Activated CD4-positive, alpha-beta T cell treated with anti-CD3 and anti-CD28 coated beads, Interleukin-2, amount 10 ng/mL, durations not matched to agents 7 days and 5 days (primary cell): ENCODE results near the gene CFLAR. TPM values are rescaled to one million over a fixed set of nuclear protein-coding genes. Genes with fewer than 3 reads are reported as not detected.

Source experiments
- CTCF ChIA-PET: fragments of 350-600 bp; sonication (Branson Sonifier 250); formaldehyde crosslinking; loops from one replicate; lab custom pipeline; 2021; ENCODE audit warnings: antibody characterized with exemption; lab: Charles Lee
- POLR2A ChIA-PET: fragments of 350-600 bp; sonication (Branson Sonifier 250); formaldehyde crosslinking; loops from one replicate; lab custom pipeline; 2021; ENCODE audit warnings: antibody characterized with exemption; lab: Charles Lee
- DNase-seq: peaks from one replicate; pipeline ENCODE4 v3.0.0-alpha.2; 2020
- H3K27ac Mint-ChIP-seq: one replicate; pipeline ENCODE4 v1.8.0; 2021; ENCODE audit warnings: mild to moderate bottlenecking, moderate library complexity, mixed read lengths
- H3K27me3 Mint-ChIP-seq: one replicate; pipeline ENCODE4 v1.8.0; 2021; ENCODE audit warnings: mixed read lengths
- H3K36me3 Mint-ChIP-seq: one replicate; pipeline ENCODE4 v1.8.0; 2021; ENCODE audit warnings: low read depth, mixed read lengths
- H3K4me1 Mint-ChIP-seq: one replicate; pipeline ENCODE4 v1.8.0; 2021; ENCODE audit warnings: mixed read lengths
- H3K4me3 Mint-ChIP-seq: one replicate; pipeline ENCODE4 v1.8.0; 2021; ENCODE audit warnings: mild to moderate bottlenecking, moderate library complexity, mixed read lengths
- H3K9me3 Mint-ChIP-seq: one replicate; pipeline ENCODE4 v1.8.0; 2021; ENCODE audit warnings: mixed read lengths
- total RNA-seq, 2 experiments: library from RNA; stranded (reverse); gene quantifications; one replicate each; pipeline ENCODE4 v1.2.3, GENCODE V29; 2021

CFLAR gene
- total RNA-seq, 2 experiments from 2014 or later: 98.4 to 106 TPM

DNA sequence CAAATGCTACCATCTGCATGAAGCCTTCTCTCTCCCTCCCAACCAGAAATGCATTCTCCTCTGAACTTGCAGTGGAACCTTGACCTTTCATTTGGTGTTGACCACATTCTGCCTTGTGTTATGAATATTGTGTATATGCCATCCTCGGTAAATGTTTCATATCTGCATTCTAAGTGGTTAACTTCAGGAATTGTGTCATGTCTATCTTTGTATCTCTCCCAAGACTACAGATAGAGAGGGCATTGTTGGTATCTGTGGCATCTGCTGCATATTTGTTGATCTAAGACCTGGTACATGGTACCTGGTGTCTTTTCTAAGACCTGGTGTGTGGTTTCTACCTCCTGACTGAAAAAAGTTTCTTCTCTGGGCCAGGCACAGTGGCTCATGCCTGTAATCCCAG, 101.0 kb downstream of the CFLAR start:
- ChIA-PET CTCF (interaction anchor here (1.9 kb wide), 1 partner anchor 15 kb away, joined by 8 read pairs; no protein-coding TSS in a partner anchor), POLR2A (no interaction called here)
- H3K4me3 Mint-ChIP-seq: no peak overlapping the region
- H3K36me3 Mint-ChIP-seq: peaks cover 57% of the 10 kb centered on the region
- DNase-seq: no peak
- peaks cover 39% of the 10 kb centered on the region for H3K4me1 Mint-ChIP-seq
- H3K27ac Mint-ChIP-seq: no peak overlapping the region
- H3K9me3 Mint-ChIP-seq: no peaks in the 10 kb centered on the region
- no peaks in the 10 kb centered on the region for H3K27me3 Mint-ChIP-seq

DNA sequence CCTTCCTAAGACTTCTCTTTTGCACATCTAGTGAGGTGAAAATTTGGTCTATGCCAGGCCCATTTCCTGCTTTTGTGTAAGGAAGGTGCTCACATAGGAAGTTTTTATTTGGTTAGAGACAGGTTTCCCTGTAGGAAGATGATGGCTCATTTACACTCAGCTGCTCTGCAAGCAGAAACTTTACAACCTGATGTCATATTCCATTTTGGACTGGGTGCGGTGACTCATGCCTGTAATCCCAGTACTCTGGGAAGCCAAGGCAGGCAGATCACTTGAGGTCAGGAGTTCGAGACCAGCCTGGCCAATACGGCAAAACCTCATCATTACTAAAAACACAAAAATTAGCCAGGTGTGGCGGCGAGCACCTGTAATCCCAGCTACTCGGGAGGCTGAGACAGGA, 102.8 kb downstream of the CFLAR start:
- Mint-ChIP-seq H3K4me1 (peaks cover 50% of the 10 kb centered on the region), H3K9me3 (no peaks in the 10 kb centered on the region), H3K4me3 (no peak overlapping the region), H3K36me3 (peaks cover 68% of the 10 kb centered on the region), H3K27me3 (no peaks in the 10 kb centered on the region), H3K27ac (peak overlapping the region; percentile 44)
- no peak for DNase-seq
- CTCF ChIA-PET: interaction anchor here (1.0 to 6.3 kb wide), 4 partner anchors 10 to 35 kb away, joined by 3 to 72 read pairs (median 6); no protein-coding TSS in a partner anchor
- POLR2A ChIA-PET: no interaction called here

DNA sequence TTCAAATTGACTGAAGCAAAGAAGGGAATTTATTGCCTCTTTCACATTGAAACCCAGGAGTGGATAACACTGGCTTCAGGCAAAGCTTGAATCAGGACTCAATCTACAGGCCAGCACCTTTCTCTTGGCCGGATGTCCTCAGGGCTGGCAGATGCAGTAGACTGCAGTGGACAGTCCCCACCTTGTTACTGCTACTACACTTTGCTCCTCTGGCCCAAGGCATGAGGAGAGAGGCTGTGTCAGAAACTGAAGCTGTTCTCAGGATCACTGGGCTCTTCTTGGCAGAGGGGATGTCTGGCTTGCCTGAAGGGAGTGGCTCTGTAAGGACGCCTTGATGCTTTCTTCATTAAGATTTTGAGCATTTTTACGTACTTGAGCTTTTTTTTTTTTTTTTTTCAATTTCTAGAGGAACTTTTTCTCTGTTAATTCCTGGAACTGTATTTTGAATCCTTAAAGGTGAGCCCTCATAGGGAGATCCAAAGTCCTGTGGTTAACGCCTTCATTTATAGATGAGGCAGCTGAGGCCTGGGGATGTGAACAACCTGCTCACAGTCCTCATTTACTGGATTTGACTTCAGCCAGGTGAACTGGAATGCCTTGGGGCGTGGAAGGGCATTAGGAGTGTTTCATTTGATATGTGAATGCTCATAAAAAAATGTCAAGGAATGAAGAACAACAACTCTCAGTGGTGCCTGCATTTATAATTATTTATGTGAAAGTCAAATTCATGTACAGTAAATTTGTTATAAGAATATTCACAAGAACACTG, 103.5 kb downstream of the CFLAR start:
- H3K4me1 Mint-ChIP-seq: peaks cover 51% of the 10 kb centered on the region
- peak overlapping the region; percentile 42 for H3K27ac Mint-ChIP-seq
- no peak for DNase-seq
- H3K36me3 Mint-ChIP-seq: peaks cover 67% of the 10 kb centered on the region
- ChIA-PET CTCF (interaction anchor here (0.6 to 6.3 kb wide), 11 partner anchors 9 to 1429 kb away, joined by 3 to 72 read pairs (median 3); partner anchors contain the start of gene CASP10), POLR2A (no interaction called here)
- no peak overlapping the region for H3K4me3 Mint-ChIP-seq
- no peaks in the 10 kb centered on the region for H3K9me3 Mint-ChIP-seq
- no peaks in the 10 kb centered on the region for H3K27me3 Mint-ChIP-seq

DNA sequence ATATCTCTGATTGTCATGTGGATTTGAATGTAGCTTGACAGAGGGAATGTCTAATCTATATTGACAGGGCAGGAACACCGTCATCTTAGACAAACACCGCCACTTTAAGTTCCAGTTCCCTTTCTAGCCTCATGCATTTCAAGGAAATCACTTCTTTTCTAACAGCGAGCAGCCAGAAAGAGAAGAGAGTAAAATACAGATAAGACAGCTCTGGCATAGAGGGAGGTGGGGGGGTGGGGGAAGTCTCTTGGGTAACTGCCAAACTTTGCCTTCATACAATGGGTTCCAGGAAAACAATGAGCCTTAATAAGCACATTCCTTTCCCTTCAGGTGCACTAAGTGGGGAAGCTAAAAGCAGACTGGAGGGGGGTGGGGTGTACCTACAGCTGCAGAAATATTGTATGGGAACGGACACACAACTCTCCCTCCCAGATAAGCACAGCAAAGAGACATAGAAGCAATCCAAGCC, 104.2 kb downstream of the CFLAR start:
- no peak for DNase-seq
- peaks cover 54% of the 10 kb centered on the region for H3K4me1 Mint-ChIP-seq
- CTCF ChIA-PET: interaction anchor here (0.7 to 6.3 kb wide), 8 partner anchors 10 to 43 kb away, joined by 3 to 72 read pairs (median 4); partner anchors contain the start of gene CASP10
- H3K27me3 Mint-ChIP-seq: no peaks in the 10 kb centered on the region
- peak overlapping the region; percentile 54 for H3K27ac Mint-ChIP-seq
- no peak overlapping the region for H3K4me3 Mint-ChIP-seq
- H3K9me3 Mint-ChIP-seq: no peaks in the 10 kb centered on the region
- POLR2A ChIA-PET: interaction anchor here (0.8 kb wide), 1 partner anchor 13 kb away, joined by 5 read pairs; no protein-coding TSS in a partner anchor
- H3K36me3 Mint-ChIP-seq: peaks cover 70% of the 10 kb centered on the region

DNA sequence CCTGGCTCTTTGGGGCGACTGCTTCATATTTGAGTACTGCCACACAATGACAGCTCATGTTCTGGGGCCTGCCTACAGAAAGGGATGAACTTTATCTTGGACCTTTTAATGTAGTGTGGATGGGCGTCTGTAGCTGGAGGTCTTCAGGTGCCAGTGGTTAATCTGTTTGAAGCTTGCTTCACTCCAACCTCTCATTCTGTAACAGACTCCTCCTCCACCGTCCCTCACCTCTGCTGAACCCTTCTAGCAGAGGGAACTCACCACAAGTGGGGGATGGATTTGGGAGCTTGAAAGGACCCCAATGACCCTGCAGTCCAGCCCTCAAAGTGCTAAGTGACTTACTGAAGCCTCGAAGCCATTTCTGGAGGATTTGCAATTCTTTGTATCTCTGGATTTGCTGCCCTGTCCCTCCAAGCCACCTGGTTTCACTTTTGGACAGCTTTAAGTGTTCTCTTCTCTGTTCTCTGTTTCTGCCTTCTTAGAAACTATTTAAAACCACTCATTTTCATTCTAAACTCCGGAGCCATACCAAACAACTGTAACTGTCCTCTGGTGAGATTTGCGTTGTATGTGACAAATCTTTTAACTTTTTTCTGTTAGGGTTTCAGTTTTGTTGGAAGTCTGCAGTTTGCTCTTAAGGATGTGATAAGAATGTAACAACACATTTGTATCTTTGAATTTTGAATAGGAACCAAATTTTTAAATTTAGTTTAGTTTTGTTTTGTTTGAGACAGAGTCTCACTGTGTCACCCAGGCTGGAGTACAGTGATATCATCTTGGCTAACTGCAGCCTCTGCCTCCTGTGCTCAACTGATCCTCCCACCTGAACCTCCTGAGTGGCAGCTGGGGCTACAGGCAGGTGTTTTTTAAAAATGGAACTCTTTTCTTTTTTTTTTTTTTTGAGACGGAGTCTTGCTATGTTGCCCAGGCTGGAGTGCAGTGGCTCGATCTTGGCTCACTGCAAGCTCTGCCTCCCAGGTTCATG, 107.4 kb downstream of the CFLAR start:
- ChIA-PET CTCF (interaction anchor here (0.8 to 6.3 kb wide), 3 partner anchors 10 to 33 kb away, joined by 3 to 72 read pairs (median 4); no protein-coding TSS in a partner anchor), POLR2A (no interaction called here)
- H3K27ac Mint-ChIP-seq: peak overlapping the region; percentile 60
- peaks cover 48% of the 10 kb centered on the region for H3K4me1 Mint-ChIP-seq
- H3K36me3 Mint-ChIP-seq: peaks cover 47% of the 10 kb centered on the region
- no peaks in the 10 kb centered on the region for H3K9me3 Mint-ChIP-seq
- no peak overlapping the region for H3K4me3 Mint-ChIP-seq
- no peak for DNase-seq
- no peaks in the 10 kb centered on the region for H3K27me3 Mint-ChIP-seq

Other genes starting within 250 kb of the CFLAR start
- gene PPIL3, start 227.1 kb upstream of the CFLAR start, total RNA-seq: 10 to 100 TPM; 42.6 to 47.7 TPM
- 10 to 100 TPM; 32.5 to 37.1 TPM for gene NIF3L1, start 226.8 kb upstream of the CFLAR start, total RNA-seq
- 10 to 100 TPM; 49.2 to 52.6 TPM for gene ORC2, start 152.5 kb upstream of the CFLAR start, total RNA-seq
- 10 to 100 TPM; 31.4 to 32.0 TPM for gene HYCC2, start 44.5 kb upstream of the CFLAR start, total RNA-seq
- gene NDUFB3, start 44.2 kb upstream of the CFLAR start, total RNA-seq: 100 to 1,000 TPM; 134 to 147 TPM
- 10 to 100 TPM; 45.0 to 49.6 TPM for gene CASP10, start 67.0 kb downstream of the CFLAR start, total RNA-seq
- 10 to 100 TPM; 73.6 to 77.7 TPM for gene CASP8, start 144.4 kb downstream of the CFLAR start, total RNA-seq
- gene FLACC1, start 241.2 kb downstream of the CFLAR start, total RNA-seq: 1 to 10 TPM; 2.5 to 4.4 TPM